HG03575 (cell line): ENCODE data around the gene PROK1.

Source experiments
- ATAC-seq: cut with Tn5 transposase; IDR thresholded peaks from one replicate; pipeline ENCODE4 v1.9.1; 2021; ENCODE audit not compliant: unreplicated experiment, insufficient number of reproducible peaks, low FRiP score; ENCODE audit errors: extremely low read depth

Gene PROK1

GRCh38 chr1:110482662-110483307, 31.8 kb downstream of the PROK1 start:
- ATAC-seq, result no peak

GRCh38 chr1:110483308-110483685, 32.3 kb downstream of the PROK1 start:
- ATAC-seq, result no peak

- ATAC-seq, result no peak
Observed at GRCh38 chr1:110484801-110485200, 33.9 kb downstream of the PROK1 start.

- ATAC-seq, result no peak
Observed at GRCh38 chr1:110485725-110486124, 34.8 kb downstream of the PROK1 start.

GRCh38 chr1:110487726-110488125, 36.8 kb downstream of the PROK1 start:
- no peak for ATAC-seq

GRCh38 chr1:110488161-110488560, 37.2 kb downstream of the PROK1 start:
- no peak for ATAC-seq

- ATAC-seq, result no peak
Observed at GRCh38 chr1:110488867-110489266, 37.9 kb downstream of the PROK1 start.

GRCh38 chr1:110489406-110489805, 38.5 kb downstream of the PROK1 start:
- no peak for ATAC-seq

GRCh38 chr1:110489973-110490542, 39.1 kb downstream of the PROK1 start:
- no peak for ATAC-seq

GRCh38 chr1:110490791-110491451, 40.0 kb downstream of the PROK1 start:
- no peak for ATAC-seq

GRCh38 chr1:110492573-110492972, 41.6 kb downstream of the PROK1 start:
- no peak for ATAC-seq

GRCh38 chr1:110493059-110493699, 42.2 kb downstream of the PROK1 start:
- ATAC-seq, result no peak

GRCh38 chr1:110494036-110494435, 43.1 kb downstream of the PROK1 start:
- no peak for ATAC-seq

- no peak for ATAC-seq
Observed at GRCh38 chr1:110494522-110495406, 43.8 kb downstream of the PROK1 start.

- ATAC-seq, result no peak
Observed at GRCh38 chr1:110495926-110496600, 45.1 kb downstream of the PROK1 start.

- no peak for ATAC-seq
Observed at GRCh38 chr1:110498270-110498669, 47.3 kb downstream of the PROK1 start.

GRCh38 chr1:110501488-110502132, 50.7 kb downstream of the PROK1 start:
- ATAC-seq, result no peak
